ACC112 (cell line): Measurements from ENCODE around the gene CX3CL1.

ENCODE experiments used
- H2AFZ ChIP-seq: fragments of 200-600 bp; sonication (generic); one replicate; pipeline ENCODE4 v1.6.0; 2017; ENCODE audit warnings: antibody characterized with exemption, low read length; ENCODE audit not compliant: unreplicated experiment
- H3K27ac ChIP-seq: fragments of 200-600 bp; sonication (generic); 2 replicates; pipeline ENCODE4 v1.5.1; 2014; ENCODE audit warnings: low read depth, mild to moderate bottlenecking, antibody characterized with exemption, low read length, moderate library complexity
- H3K27me3 ChIP-seq: fragments of 200-600 bp; sonication (generic); 2 replicates; pipeline ENCODE4 v1.6.1; 2014; ENCODE audit warnings: mild to moderate bottlenecking, antibody characterized with exemption, low read length, moderate library complexity, mixed read lengths; ENCODE audit not compliant: insufficient read depth
- H3K36me3 ChIP-seq: fragments of 200-600 bp; sonication (generic); 2 replicates; pipeline ENCODE4 v1.6.1; 2016; ENCODE audit warnings: mild to moderate bottlenecking, antibody characterized with exemption, low read length, moderate library complexity, mixed read lengths; ENCODE audit not compliant: insufficient read depth
- H3K4me1 ChIP-seq: fragments of 200-600 bp; sonication (generic); one replicate; pipeline ENCODE4 v1.6.1; 2016; ENCODE audit warnings: low read length, mixed read lengths; ENCODE audit not compliant: insufficient read depth, unreplicated experiment, control insufficient read depth
- H3K4me3 ChIP-seq: fragments of 200-600 bp; sonication (generic); 2 replicates; pipeline ENCODE4 v1.5.1; 2014; ENCODE audit warnings: mild to moderate bottlenecking, low read depth, low read length
- H3K79me2 ChIP-seq: fragments of 200-600 bp; sonication (generic); one replicate; pipeline ENCODE4 v1.6.0; 2016; ENCODE audit warnings: low read length; ENCODE audit not compliant: control insufficient read depth, unreplicated experiment, insufficient read depth

CX3CL1 gene

GRCh38 chr16:57357330-57358085 is 14.8 kb upstream of the CX3CL1 start:
- H2AFZ ChIP-seq = no peak overlapping the region
- no peaks in the 10 kb centered on the region for H3K4me1 ChIP-seq
- no peak overlapping the region for H3K4me3 ChIP-seq
- H3K36me3 ChIP-seq = no peaks in the 10 kb centered on the region
- H3K27ac ChIP-seq = no peak overlapping the region
- H3K79me2 ChIP-seq = no peaks in the 10 kb centered on the region
- H3K27me3 ChIP-seq = no peaks in the 10 kb centered on the region

- H2AFZ ChIP-seq = no peak overlapping the region
- H3K36me3 ChIP-seq = no peaks in the 10 kb centered on the region
- no peak overlapping the region for H3K27ac ChIP-seq
- no peaks in the 10 kb centered on the region for H3K4me1 ChIP-seq
- no peaks in the 10 kb centered on the region for H3K27me3 ChIP-seq
- H3K79me2 ChIP-seq = no peaks in the 10 kb centered on the region
- no peak overlapping the region for H3K4me3 ChIP-seq
These were observed 14.2 kb upstream of the CX3CL1 start for GRCh38 chr16:57358086-57358420.

GRCh38 chr16:57358527-57359095 is 13.7 kb upstream of the CX3CL1 start, which contains the start of gene CCL22:
Gene CCL22 (plus strand): TSS chr16:57358783. CDS start chr16:57358817, 34 bp downstream.
- Histone ChIP-seq H3K79me2 (no peaks in the 10 kb centered on the region), H2AFZ (no peak within 1 kb of the TSS), H3K27me3 (0 out of 2 replicates have a peak, but pooled peaks cover 5% of the 10 kb centered on the region), H3K27ac (no peak within 1 kb of the TSS), H3K4me3 (no peak within 1 kb of the TSS), H3K4me1 (no peaks in the 10 kb centered on the region), H3K36me3 (no peaks in the 10 kb centered on the region)

- Histone ChIP-seq H3K79me2 (no peaks in the 10 kb centered on the region), H3K36me3 (no peaks in the 10 kb centered on the region), H2AFZ (no peak overlapping the region), H3K4me3 (no peak overlapping the region), H3K4me1 (no peaks in the 10 kb centered on the region), H3K27ac (no peak overlapping the region), H3K27me3 (peaks cover 7% of the 10 kb centered on the region; the same call in 1 of the 2 replicates)
These were observed 11.9 kb upstream of the CX3CL1 start for GRCh38 chr16:57360321-57360935.

- H3K4me1 ChIP-seq = no peaks in the 10 kb centered on the region
- no peak overlapping the region for H2AFZ ChIP-seq
- peaks cover 7% of the 10 kb centered on the region; the same call in 1 of the 2 replicates for H3K27me3 ChIP-seq
- no peaks in the 10 kb centered on the region for H3K36me3 ChIP-seq
- H3K4me3 ChIP-seq = no peak overlapping the region
- H3K27ac ChIP-seq = no peak overlapping the region
- no peaks in the 10 kb centered on the region for H3K79me2 ChIP-seq
These were observed 10.9 kb upstream of the CX3CL1 start for GRCh38 chr16:57361404-57361803.

GRCh38 chr16:57364143-57364542 is 8.1 kb upstream of the CX3CL1 start:
- peaks cover 7% of the 10 kb centered on the region; the same call in 1 of the 2 replicates for H3K27me3 ChIP-seq

GRCh38 chr16:57366544-57367040 is 5.7 kb upstream of the CX3CL1 start:
- H3K36me3 ChIP-seq = no peaks in the 10 kb centered on the region
- peaks cover 9% of the 10 kb centered on the region; the same call in 1 of the 2 replicates for H3K27me3 ChIP-seq
- H3K4me3 ChIP-seq = no peak overlapping the region
- no peak overlapping the region for H3K27ac ChIP-seq
- H2AFZ ChIP-seq = no peak overlapping the region
- H3K79me2 ChIP-seq = no peaks in the 10 kb centered on the region
- no peaks in the 10 kb centered on the region for H3K4me1 ChIP-seq

More at GRCh38 chr16:57364143-57364542, 8.1 kb upstream of the CX3CL1 start:
- Histone ChIP-seq H2AFZ (no peak overlapping the region), H3K4me1 (no peaks in the 10 kb centered on the region), H3K27ac (no peak overlapping the region), H3K4me3 (no peak overlapping the region), H3K36me3 (no peaks in the 10 kb centered on the region), H3K79me2 (no peaks in the 10 kb centered on the region)

GRCh38 chr16:57367116-57367752 is 5.1 kb upstream of the CX3CL1 start:
- no peak overlapping the region for H3K4me3 ChIP-seq
- H3K79me2 ChIP-seq = no peaks in the 10 kb centered on the region
- H3K27me3 ChIP-seq = peaks cover 11% of the 10 kb centered on the region; the same call in 1 of the 2 replicates
- H3K4me1 ChIP-seq = no peaks in the 10 kb centered on the region
- H3K27ac ChIP-seq = no peak overlapping the region
- H2AFZ ChIP-seq = no peak overlapping the region
- no peaks in the 10 kb centered on the region for H3K36me3 ChIP-seq

GRCh38 chr16:57371494-57372371 is 557 bp upstream of the CX3CL1 start:
- no peaks in the 10 kb centered on the region for H3K79me2 ChIP-seq
- H3K36me3 ChIP-seq = no peaks in the 10 kb centered on the region
- H3K27me3 ChIP-seq = peaks cover 20% of the 10 kb centered on the region; the same call in 1 of the 2 replicates
- no peak overlapping the region for H3K4me3 ChIP-seq
- no peak overlapping the region for H3K27ac ChIP-seq
- no peak overlapping the region for H2AFZ ChIP-seq
- no peaks in the 10 kb centered on the region for H3K4me1 ChIP-seq
